NCI-H82 (cell line): ENCODE data around the gene PALLD.
A peak's percentile ranks its signal among the peaks of the same experiment; 100 is the strongest.

ENCODE experiments used
- DNase-seq: peaks from one replicate; lab custom pipeline; 2025; lab: John Stamatoyannopoulos, UW

PALLD gene

DNA sequence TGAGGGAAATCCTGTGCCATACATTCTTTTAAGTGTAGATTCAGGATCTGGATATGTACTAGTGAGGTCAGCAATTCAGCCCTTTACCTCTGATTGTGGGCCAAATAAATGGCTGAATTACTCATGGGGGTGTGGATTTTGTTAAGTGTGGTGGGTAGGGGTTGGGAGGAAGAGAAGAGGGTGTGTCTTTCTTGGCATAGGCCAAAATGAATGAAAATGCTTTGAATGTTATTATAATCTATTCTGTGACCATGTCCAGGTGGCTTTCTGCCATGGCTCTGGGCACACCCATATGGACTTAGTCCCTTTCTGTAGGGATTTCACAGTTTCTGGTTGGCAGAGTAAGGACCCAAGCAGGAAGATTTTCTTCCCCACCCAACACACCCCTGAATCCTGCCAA, 268.9 kb downstream of the PALLD start:
- DNase-seq = no peak

DNA sequence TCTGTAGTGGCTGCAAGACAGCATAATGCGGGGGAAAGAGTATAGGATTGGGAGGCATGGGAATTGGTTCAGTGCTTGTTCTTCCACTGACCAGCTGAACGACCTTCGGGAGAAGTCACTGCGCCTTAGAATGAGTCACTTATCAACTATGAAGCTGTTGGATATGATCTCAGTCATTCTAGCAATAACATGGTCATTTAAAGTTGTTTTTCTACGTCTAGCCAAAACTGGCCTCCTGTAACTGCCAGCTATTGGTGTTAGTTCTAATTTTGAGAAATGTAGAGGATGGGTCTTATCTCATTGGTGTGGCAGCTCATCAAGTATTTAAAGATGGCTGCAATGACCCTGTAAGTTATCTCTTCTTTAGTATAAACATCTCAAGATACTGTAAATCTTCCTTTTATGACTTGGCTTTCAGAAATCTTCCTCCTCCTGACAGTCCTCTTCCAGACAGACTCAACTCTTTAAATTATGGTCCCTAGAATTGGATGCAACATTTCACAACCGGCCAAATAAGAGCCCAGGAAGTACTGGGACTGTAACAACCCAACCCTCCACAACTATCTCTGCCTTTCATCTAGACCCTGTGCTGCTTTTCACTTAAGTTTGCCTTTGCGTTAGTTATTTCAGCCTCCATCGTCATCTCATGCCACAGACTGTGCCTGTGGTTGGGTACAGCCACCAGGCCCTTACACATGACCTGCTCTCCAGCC, 269.9 kb downstream of the PALLD start:
- no peak for DNase-seq

DNA sequence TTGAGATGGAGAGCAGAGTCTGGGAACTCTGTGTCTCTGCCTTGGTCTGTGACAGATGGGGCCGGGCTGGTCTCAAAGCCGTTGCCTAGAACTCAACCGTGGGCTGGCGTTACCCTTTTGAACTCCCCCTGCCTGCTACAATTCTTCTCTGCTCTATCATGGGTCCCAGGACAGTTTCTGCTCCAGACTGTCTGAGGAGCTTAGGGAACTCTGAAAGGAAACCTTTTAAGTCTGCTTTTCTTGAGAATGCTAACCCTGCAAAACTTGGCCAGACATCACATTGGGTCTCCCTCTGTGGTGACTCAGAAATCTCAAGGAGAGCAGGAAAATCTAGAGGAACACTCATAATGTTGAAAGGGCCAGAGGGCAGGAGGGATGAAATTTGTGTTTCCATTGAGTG, 272.6 kb downstream of the PALLD start:
- no peak for DNase-seq

DNA sequence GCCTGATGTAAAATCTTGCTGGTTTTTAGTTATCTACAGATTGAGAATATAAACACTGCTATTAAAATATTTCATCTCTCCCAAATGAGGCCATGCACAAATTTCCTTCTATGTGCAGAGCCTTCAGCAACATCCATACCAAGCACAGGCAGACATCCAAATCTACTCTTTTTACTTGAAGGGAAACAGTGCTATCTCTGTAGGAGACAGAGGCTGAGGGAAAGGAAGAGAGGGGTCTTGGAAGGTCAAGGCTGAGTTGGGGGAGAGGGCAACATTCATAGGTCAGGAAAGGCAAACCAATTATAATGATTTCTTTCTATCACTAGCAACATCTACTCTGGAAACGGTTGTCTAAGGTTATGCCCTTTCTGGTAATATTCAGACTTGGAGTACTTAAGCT, 273.0 kb downstream of the PALLD start:
- DNase-seq = no peak

DNA sequence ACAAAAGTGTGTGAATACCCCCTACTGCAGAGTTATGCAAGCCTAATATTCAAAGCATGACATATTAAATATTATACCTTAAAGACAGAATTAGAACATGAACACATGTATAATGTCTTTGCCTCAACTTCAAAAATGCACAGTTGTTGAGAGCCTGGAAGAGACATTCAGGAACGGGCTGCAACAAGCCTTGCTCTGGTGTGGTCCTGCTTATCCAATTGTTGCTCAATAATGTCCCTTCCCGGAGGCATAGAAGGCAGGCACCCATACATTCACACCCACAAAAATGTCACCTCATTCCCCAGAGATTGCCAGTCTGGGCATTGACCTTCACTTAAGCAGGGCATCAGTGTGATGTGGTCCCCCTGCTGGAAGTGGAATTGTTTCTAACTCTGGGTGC, 274.4 kb downstream of the PALLD start:
- no peak for DNase-seq

DNA sequence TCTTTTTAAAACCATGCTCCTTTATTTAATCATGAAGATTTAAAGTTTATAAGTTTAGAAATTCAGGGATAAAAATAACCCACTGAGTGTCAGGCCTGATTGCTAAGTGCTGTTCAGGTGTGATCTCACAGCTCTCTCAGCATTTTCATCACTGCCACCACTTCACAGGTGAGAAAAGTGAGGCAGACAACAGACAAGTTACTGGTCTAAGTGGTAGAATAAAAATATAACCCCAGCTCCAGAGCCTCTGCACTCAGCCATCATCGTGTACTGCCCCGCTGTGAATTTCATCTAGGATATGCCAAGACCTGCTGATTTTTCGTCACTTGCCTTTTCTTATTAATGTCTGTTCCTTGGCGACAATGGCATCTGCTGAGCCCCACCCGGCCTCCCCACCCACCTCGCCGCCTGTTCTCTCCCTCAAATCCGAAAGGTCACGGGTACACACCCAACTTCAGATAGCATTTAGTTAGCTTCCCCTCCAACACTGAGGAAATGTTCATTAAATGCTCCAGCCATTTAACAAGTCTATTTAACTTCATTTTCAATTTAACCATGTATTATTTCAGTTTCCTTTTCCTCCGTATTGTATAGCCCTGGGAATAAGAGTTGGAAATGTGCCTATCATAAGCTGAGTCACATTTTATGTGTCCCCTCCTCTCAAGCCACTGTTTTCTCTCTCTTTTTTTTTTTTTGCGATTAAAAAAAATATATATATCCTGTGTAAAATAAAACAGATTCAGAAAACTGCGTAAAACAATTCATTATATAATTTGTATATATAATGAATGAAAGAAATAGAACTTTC, 276.7 kb downstream of the PALLD start:
- no peak for DNase-seq

DNA sequence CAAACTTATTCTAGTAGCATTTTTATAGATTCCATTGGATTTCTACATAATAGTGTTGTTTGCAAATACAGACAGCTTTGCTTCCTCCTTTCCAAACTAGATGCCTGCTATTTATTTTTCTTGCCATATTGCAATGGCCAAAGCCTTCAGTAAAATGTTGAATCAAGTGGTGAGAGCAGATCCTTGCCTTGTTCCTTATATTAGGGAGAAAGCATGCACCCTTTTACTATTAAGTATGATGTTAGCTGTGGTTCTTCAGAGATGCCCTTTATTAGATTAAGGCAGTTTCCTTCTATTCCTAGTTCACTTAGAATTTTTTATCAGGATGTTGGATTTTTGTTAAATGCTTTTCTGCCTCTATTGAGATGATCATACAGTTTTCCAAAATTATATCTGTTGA, 279.5 kb downstream of the PALLD start:
- DNase-seq = no peak

DNA sequence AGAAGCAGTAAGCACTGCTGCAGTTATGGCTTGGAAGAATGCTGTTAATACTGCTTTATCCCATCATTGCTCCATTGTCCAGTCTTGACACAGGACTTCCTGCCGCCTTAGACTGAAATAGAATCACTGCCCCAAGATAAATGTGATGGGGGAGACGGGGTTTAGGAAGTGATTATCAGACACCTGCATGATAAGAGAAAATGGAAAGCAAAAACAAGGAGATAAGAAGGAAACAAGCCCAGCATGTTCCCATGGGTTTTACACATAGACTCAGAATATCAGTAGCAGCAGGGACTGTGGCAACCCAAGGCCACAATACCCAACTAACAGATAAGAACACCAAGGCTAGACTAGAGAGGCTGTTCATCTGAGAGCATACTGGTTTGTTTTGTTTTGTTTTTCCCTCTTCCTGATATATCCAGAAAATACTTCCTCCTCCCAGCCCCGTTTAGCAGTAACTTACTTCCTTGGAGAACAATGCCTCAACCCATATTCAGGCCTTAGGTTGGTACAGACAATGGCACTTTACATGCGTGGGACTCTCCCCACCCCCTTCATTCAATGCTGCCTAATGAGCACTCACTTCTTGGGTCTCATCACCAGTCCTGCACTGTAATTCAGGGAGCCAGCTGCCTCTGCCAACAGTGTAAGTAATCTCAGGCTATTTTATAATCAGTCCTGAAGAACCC, 280.6 kb downstream of the PALLD start:
- no peak for DNase-seq

DNA sequence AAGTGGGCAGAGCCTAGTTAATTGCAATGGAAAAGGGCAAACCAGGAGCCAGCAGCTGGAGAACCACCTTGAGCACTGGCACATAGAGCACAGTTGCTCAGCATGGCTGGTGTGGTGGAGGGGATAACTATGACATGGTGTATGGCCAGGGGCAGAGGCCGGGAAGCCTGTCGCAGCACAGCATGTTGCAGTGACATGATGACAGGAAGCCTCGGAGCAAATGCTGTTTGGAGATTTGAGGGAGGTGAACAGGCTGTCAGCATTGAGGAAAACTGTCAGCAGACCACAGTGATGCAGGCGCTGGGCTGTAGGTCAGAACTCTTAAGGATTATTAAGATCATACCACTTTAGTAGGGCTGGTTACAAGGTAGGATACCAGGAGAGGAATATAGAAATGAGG, 284.5 kb downstream of the PALLD start:
- no peak for DNase-seq

DNA sequence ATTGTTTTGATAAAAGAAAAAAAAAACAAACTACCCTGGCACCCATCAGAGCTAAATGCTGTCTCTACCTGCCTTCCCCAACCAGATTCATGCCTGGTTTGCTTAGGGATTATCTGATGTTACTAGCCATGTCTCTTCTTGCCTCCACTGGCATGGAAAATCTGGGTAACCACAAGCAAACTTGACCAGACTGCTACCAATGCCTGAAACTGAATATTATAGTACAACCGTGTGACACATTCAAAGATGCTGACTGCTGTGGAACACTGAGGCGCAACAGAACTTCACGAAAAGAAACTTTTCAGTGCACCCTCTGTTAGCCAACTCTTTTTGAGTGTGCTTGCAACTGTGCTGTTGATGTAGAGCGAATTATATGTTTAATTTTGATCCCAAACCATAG, 285.1 kb downstream of the PALLD start:
- no peak for DNase-seq

DNA sequence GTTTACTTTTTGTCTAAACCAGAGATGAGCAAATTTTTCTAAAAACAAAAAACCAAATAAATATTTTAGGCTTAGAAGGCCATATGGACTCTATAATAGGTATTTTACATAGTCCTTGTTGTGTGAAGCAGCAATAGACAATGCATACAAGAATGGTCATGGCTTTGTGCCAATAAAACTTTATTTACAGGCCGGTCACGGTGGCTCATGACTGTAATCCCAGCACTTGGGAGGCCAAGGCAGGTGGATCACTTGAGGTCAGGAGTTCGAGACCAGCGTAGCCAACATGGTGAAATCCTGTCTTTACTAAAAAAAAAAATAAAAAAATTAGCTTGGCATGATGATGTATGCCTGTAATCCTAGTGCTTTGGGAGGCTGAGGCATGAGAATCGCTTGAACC, 285.6 kb downstream of the PALLD start:
- no peak for DNase-seq

DNA sequence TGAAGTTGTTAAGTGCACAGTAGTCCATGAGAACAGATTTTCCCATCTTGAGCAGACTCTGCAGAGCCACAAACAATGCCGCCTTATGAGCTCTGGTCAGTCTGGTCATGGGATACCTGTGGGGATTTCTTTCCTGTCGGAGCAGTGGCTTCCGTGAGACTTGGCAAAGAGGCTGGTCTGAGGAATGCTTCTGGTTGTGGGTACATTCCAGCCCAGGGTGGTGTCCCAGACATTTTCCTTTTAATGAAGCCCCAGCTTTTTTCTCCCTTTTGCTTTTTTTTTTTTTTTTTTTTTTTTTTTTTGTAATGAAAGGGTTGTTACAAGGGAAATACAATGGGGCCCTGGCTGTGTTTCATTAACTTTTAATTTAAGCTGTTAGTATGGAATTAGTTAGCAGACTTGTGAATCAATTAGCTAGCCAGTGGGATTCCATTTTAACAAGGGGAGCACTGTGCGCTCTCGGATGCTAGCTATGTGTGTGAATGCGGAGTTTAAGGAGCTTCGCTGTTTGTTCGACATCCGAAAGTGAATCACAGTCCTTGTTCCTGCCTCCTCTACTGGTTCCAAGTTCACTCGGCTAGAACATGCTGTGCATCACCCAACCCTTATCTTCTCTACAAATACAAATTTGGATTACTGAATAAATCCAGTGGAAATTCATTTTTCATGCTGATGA, 288.1 kb downstream of the PALLD start:
- DNase-seq = no peak

DNA sequence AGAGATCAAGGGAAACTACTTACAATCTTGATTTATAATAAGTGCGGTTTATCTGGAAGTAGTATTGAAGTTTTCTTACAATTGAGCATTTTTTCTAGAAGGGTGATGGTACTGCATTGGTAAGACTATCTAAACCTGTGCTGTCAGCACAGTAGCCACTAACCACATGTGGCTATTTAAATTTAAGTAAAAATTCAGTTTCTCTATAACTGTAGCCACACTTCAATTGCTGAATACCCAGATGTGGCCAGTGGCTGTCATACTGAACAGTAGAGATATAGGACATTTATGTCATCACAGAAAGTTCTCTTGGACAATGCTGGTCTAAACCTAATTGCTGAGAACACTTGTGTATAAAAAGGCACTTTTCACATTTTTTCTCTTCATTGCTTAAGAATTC, 290.5 kb downstream of the PALLD start:
- no peak for DNase-seq

DNA sequence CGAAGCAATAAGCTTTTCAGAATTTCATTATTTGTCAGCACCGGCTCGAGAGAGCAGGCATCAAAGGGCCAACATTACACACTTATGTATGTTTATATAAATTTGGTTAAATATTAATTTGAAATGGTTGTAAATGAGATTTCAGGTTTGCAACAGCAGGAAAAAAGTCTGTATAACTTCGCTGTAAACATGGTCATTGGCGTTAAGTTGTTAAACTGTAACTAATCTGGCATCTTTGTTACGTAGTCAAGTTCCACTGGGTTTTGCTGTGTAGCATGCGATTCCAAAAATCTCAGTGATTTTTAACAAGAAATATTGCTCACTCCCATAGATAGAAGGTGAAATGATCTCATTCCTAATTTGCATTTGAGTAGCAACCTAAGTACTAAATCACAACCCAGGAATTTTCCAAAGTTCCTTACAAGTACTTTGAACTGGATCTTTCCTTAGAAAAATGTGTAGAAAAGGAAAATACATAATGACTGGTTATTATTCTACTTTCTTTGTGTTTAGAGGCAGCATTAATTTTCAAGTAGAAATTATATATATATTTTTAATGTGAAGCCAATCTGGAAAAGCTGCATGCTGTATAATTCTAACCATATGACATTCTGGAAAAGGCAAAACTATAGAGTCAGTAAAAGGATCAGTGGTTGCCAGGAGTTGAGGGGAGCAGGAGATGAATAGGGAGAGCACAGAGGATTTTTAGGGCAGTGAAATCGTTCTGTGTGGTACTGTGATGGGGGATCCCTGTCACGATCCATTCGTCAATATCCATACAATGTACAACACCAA, 291.1 kb downstream of the PALLD start:
- no peak for DNase-seq

DNA sequence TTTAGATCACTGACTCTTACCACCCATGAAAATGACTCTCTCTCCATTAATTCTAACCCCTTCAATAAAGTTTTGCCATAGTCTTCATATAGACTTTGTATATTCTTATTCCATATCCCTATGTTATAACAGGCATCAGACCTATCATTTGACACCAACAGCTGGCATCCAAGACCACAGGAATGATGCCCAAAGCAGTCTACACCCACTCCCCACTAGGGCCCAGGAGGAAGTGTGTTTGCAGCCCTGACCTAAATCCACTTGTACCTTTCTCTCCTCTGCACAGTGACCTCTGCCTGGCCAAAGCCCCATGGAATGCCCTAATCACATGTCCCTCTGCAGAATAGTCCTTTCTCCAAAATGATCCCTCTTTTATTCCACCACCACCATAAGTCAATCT, 294.0 kb downstream of the PALLD start:
- DNase-seq = no peak

DNA sequence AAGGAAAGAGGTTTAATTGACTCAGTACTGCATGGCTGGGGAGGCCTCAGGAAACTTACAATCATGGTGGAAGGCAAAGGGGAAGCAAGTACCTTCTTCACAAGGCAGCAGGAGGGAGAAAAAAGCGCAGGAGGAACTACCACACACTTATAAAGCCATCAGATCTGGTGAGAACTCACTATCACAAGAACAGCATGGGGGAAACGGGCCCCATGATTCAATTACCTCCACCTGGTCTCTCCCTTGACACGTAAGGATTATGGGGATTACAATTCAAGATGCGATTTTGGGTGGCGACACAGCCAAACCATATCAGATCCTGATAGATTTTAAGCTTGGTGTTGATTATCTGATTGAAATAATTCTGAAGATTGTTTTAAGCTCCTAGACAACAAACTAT, 294.5 kb downstream of the PALLD start:
- peak; percentile 86 for DNase-seq

DNA sequence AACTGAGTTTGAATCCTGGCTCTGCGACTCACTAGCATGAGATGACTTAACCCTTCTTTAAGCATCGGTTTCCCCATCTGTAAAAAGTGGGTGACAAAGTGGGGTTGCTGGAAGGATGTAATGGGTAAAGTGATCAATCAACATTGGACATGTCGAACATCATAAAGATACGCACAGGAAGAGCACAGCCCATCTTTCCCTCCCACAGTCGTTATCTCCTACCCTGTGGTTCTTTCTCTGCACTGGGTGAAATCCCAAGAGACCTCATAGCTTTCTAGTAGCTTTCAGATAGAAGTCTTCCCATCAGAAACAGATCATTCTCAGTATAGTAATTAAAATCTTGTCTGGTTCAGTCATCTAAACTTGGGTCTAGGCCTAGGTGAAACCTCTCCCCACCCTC, 296.7 kb downstream of the PALLD start:
- no peak for DNase-seq

DNA sequence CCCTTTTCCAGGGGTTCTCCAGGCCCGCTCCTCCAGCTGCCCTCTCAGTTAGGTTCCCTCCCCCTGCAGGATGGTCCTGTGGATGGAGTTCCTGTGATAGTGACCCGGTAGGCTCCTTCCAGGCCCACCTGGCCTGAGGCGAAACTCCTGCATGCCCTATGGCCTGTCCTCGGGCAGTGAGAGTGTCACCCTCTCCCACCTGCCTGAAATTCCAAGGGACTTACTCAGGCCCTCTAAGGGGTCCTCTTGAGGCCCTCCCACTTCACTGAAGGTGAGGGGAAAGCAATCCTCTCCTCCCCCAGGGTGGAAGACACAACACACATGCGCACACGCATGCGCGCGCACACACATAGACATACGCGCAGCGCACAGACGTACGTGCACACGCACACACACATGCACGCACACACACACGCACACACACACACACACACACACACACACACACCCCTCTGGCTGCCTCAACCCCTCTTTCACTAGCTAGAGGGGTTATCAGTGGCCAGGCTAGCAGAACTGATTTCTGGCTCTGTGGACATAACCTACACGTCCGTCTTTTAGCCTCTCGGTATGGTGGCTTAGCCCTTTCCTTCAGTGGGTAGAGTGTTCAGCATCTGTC, 297.3 kb downstream of the PALLD start:
- no peak for DNase-seq

DNA sequence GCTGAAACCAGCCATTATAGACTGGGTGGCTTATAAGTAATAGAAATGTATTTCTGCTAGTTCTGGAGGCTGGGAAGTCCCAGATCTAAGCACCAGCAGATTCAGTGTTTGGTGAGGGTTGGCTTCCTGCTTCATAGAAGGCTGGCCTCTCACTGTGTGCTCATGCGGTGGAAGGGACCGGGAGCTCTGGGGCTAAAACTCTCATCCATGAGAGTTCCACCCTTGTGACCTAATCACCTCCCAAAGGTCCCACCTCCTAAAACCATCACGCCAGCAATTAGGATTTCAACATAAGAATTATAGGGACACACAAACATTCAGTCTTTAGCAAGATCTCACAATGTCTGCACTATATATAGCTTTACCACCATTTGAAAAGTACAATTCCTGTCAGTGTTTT, 298.0 kb downstream of the PALLD start:
- no peak for DNase-seq

DNA sequence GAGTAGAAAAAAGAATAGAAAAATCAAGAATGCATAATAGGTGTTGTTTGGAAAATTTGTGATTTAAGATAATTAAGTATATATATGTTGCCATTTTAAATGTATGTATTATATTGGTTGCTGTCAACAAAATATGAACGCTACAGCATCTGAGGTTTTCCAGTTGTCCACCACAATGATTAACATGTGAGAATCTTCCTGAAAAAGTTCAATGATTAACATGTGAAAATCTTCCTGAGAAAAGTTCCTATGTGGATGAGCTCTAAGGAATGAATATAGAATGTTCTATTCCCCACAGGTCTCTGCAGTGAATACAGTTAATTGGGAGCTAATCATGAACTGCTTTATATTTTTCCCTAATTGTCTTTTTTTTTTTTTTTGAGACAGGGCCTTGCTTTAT, 298.5 kb downstream of the PALLD start:
- DNase-seq = no peak

DNA sequence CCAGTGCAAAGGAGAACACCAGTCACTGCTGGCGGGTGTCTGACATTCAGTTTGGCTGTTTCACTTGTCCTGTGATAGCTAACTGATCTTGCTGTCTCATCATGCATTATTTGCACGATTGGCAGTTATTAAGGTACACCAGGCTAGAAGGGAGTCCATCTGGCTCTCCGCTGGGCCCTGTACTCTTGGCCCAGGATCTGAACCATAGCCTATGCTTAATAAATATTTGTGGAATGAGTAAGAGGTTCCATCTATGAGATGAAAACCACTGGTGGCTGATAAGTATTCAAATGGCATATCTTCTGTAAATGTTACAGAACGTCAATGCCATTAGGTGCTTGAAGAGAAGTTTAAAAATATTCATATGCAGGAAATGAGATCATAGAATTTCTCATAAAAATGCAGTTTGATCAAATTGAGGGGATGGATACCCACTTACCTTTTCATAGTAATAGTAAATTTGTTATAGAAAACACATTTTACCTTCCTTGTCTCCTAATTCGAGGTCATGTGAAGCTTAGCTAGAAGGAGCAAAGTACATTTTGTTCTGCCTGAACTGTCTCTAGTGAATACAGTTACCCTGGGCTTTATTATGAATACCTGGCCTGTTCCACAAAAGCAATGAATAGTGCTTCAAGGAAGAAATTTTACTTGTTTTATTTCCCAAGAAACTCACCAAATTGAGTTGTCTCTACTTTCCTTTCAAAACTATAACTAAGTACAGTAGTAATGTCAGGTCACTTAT, 299.7 kb downstream of the PALLD start:
- DNase-seq = no peak
